Immature natural killer cell (primary cell): Measurements from ENCODE around the gene TRIP13. TPM values are rescaled to one million over a fixed set of nuclear protein-coding genes. Genes with fewer than 3 reads are reported as not detected.

ENCODE experiments used
- polyA plus RNA-seq, 3 donors: library from polyadenylated mRNA; unstranded; fragments of 300-500 nt; fragmentation: Illumina TruSeq; gene quantifications; one replicate each; pipeline ENCODE4 v1.2.3, GENCODE V29; 2021

Gene TRIP13
- polyA plus RNA-seq, 3 donors from 2014 or later = 0.41 to 2.1 (median 0.72) TPM

Other genes starting within 250 kb of the TRIP13 start
- under 1 TPM in 2 of 3 donors, not detected in 1; 0.19 TPM for gene TPPP, start 199.5 kb upstream of the TRIP13 start, polyA plus RNA-seq
- not detected for gene ZDHHC11B, start 108.2 kb upstream of the TRIP13 start, polyA plus RNA-seq
- not detected for gene ZDHHC11, start 41.9 kb upstream of the TRIP13 start, polyA plus RNA-seq
- gene BRD9, start 83 bp upstream of the TRIP13 start, polyA plus RNA-seq = 10 to 100 TPM in 2 of 3 donors, 1 to 10 TPM in 1; 7.5 to 16.6 (median 16.4) TPM
- gene NKD2, start 115.9 kb downstream of the TRIP13 start, polyA plus RNA-seq = not detected
- gene SLC12A7, start 219.2 kb downstream of the TRIP13 start, polyA plus RNA-seq = 10 to 100 TPM in 1 of 3 donors, 1 to 10 TPM in 2; 9.5 to 18.2 (median 9.7) TPM